Measurements from ENCODE around the gene RNF217.
"Not testable (repeated sequence)": the region's sequence is repeated elsewhere in the genome, so short reads cannot be mapped to it uniquely, and the experiment has no call there.

Gene RNF217

DNA sequence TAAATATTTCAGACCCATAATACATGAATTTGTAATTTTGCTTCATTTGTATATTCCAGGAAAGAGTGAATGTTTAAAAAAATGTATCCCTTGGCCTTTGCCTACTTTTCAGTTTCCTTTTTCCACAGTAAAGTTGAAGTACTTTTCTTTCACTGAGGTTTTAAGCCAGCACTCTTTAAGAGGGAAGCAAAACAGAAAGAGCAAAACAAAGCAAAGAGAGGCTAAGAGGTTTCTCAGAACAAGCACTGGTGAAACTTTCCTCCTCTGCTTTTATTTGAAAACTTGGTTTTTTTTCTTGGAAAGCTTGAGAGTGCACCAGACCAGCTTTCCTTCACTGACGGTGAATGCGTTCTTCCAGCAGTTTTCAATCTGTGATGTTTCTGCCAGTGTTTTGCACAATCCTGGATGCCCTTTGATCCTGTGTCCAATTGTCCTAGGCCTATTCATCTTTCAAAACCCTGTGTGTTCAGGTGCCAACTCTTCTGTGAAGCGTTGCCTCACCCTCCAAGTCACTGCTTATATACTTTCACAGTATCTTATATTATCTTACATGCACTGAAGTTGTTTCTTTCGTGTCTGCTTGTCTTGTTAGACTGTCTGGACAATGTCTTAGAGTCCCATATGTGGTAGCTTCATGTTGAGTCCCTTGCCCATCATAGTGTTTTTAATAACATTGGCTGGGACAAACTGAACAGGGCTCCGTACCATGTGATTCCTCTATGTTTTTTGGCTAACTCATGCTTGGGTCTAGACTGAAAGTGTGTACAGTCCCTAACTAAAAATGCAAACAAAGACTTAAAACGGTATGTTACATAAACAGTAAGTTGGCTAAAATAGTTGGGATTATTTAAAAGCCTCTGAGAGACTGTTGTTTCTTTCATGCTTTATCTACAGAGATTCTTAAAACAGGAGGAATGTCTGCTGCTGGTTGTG is 1.9 kb downstream of the RNF217 start:
- DNase-seq: no peak

DNA sequence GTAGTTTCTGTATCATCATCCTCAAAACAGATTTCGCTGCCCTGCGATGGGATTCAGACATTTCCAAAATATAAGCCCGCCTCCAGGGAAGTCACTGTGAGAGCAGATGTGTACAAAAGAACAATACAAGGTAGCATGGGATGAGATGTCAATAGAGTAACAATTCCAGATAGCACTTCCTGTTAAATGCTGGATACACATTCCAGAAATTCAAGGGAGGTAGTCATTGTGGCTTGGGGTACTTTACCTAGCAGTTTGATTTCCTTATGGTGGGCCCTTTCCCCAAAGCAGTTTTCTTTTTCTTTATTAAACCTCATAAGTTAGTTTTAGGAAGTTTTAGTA is 2.5 kb downstream of the RNF217 start:
- no peak for DNase-seq

DNA sequence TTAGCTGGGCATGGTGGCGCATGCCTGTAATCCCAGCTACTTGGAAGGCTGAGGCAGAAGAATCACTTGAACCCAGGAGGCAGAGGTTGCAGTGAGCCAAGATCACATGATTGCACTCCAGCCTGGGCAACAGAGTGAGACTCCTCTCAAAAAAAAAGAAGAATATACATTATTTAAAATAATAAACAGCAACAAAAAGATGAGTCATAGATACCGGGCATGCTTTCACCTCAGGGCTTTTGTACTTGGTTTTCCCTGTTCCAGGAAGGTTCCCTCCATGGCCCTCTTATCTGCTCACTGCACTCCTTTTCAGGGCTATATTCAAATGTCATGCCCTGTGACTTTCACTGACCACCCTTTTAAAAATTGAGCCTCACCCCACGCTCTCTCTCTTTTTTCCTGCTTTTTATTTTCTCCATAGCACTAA is 3.2 kb downstream of the RNF217 start:
- DNase-seq: not testable (repeated sequence)

DNA sequence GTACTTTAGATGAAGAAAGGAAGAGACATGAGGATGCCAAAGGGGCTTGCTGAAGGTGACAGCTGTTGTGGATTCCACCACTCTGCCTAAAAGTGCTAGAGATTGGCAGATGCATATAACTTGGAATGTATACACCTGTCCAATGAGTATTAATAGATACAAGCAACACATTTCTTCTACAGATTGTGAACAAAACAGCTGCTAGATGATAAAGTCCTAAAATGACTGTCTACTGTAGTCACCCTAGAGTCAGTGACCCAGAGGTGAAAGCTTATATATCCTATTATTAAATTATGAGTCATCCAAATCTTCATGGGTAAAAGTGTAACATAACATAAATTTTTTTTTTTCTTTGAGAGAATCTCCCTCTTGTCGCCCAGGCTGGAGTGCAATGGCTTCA is 5.2 kb downstream of the RNF217 start:
- no peak for DNase-seq

DNA sequence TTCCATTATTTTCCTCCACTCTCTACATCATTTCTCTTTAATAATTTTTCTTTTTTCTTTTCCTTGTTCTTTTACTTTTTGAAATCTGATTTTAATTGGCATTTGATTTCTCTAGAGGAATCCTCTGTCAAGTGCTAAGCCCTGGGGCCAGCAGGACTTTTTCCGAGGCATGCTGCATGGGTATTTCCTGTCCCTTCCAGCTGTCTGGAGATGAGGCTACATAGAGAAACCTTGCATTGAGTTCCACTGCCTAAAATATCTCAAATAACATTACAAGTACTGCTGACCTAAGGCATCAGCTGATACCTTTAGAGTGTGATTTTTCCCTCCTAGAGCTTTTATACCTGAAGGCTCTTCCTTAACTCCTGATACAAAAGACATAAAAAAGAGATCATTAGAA is 6.2 kb downstream of the RNF217 start:
- no peak for DNase-seq

DNA sequence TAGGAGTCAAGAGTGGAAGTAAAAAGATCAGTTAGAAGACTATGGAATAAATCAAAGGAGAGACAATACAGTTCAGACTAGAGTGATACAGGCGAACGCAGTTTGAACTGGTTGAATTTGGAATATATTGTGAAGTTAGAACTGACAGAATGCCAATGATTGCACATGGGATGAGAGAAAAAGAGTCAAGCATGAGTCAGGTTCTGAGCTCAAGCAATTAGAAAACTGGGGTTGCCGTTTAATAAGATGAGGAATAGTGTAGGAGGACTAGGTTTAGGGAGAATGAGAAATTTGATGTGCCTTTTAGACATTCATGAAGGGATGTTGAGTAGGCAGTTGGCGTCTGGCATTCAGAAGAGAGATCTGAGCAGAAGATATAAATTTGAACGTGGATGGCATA is 8.0 kb downstream of the RNF217 start:
- DNase-seq: no peak

DNA sequence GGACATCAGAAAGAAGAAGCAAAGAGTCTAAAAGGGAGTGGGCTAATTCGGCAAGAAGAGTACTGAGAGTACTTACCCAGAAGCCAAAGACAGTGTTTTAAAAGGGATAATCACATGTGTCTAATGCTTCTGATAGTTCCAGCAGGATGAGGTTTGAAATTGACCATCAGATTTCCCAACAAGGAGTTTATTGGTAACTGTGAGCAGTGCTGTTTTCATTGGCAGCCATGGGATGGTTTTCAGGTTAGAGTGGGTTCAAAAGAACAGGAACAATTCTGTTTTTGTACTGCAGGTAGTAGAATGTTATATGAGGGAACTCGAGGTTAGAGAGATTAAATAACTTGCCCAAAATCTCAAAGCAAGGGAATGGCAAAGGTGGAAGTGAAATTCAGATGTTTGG is 8.5 kb downstream of the RNF217 start:
- no peak for DNase-seq

DNA sequence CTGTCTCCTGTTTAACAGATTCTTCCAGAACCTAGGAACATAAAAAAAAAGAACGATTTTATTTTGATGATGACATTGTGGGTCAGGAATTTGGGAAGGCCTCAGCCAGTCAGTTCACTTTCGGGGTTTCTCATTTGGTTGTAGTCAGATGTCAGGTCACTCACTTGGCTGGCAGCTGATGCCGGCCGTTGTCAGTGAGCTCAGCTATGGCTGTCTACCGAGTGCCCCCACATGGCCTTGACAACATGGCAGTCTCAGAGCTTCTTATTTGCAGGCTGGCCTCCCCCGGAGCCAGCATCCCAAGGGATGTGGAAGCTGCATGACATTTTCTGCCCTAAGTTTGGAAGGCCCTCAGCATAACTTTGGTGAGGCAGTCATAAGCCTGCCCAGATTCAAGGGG is 11.5 kb downstream of the RNF217 start:
- no peak for DNase-seq

DNA sequence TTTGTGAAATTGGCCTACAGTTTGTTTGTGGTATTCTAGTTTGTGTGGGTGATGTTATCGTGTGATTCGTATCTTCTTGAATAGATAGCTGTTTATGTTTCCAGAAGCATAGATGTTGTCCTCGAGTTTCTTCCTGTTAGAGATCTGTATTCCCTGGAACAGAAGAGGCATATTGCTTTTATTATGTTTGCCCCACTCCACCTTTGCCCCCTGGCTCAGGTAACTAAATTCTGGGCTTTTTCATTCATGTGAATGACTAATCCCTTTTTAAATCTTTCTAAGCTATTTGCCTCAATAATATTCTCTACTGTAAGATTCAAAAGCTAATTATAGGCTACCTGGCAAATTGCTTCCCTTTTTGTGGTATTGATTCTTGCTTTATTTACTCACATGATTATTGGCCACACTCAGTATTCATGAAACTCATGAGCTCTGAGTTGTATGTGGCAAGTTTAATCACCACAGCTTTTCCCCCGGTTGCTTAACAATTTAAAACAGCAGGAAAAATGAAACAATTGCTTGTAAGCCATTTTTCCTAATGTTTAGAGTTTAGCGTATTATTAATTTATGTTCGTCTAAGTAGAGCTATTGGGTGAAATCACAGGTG is 12.6 kb downstream of the RNF217 start:
- no peak for DNase-seq

DNA sequence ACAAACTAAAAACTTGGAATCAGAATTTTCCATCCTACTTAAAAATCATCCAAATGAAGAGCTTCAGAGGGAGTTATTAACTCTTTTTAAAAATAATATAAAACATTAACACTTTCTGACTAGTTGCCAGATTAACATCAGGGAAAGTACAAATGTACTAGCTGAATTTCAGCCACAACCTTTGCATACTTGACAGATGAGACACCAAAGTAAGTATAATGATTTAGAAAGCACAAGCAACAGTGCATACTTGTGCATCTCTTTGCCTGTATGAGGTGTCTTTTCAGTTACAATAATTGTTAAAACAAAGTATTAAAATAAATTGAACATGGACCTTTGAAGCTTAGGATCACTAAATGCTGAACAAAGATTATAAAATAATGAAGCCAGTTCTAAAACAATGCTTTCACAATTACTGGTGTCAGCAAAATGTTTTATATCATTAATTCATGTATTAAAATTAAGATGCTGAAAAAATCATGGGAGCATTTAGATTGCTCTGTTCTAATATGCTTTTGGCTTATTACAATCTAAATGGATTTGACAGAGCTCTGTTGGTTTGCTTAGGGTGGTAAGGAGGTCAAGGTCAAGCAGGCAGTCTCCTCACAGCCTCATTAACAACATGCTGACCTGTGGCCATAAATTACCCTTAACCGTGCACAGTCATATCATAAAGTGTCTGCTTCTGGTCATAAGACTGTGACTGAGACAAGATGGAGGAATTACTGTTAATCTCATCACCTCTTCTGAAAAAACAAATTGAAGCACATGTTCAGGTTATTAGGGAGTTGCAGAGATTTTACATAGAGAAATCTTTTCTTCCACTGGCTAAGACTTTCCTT is 15.1 kb downstream of the RNF217 start:
- DNase-seq: no peak

DNA sequence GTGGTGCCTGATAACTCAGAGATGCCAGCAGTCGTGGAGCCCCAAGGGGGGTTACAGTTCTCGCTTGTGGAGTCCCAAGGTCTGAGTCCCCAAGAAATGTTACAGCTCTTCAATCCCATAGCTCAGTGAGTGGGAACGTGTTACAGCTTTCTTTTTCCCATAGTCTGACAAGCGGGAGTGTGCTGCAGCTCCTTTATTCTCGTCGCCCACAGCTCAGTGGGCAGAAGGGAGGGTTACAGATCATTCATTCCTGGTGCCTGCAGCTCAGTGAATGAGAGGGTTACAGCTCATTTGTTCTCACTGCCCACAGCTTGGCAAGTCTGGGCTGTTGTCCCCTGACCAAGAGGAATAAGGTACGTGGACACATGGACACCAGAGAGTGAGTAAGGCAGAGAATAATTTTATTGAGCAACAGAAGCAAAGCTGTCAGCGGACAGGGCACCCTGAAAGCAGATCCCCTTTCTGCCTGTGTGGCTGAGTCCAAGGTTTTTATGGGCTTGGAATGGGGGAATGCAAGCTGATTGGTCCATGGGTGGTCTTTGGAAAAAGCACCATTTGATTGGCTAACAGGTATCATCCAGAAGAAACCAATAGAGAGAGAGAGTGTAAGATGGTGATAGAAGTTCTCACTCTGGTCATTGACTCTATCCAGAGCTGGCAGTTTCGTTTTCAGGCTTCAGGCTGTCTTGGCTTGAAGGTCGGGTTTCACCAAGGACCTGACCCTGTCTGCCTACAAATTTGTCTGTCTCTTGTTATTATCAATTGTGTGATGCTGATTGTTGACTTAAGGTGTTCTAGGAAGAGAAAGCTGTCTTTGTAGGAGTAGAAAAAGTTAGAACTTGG is 16.4 kb downstream of the RNF217 start:
- no peak for DNase-seq

DNA sequence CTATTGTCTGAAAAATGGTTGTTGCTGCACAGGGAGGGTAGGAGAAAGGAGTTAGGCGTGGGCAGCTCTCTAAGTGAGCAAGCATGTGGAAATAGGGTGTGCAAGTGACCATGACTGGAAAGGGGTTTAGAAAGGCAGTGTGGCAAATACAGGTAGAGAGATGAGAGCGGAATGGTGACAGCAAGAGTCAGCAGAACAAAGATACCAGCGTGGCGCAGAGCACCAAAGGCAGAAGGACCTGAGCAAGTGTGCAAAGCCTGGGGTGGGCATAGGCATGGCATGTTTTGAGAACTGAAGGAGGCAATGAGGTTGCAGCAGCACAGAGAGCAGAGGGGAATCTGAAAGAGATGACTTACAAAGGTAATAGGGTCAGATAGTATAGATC is 17.0 kb downstream of the RNF217 start:
- DNase-seq: no peak

DNA sequence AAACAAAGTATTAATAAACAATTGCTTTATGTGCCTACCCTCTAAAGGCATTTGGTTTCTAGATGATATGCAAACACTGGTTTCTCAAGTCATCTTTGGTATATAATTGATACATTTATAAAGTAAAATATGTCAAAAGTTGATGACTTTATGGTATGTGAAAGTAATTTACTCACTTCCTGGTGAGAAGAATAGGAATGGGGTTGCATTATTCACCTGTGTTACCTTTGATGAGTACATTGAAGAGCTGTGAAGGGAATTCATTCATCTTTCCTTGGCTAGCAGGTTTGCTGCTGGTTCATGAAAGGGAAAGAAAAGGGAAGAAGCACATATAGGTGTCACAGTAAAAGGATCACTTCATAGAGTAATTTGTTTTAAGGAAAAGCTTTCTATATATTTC is 20.4 kb downstream of the RNF217 start:
- DNase-seq: no peak

DNA sequence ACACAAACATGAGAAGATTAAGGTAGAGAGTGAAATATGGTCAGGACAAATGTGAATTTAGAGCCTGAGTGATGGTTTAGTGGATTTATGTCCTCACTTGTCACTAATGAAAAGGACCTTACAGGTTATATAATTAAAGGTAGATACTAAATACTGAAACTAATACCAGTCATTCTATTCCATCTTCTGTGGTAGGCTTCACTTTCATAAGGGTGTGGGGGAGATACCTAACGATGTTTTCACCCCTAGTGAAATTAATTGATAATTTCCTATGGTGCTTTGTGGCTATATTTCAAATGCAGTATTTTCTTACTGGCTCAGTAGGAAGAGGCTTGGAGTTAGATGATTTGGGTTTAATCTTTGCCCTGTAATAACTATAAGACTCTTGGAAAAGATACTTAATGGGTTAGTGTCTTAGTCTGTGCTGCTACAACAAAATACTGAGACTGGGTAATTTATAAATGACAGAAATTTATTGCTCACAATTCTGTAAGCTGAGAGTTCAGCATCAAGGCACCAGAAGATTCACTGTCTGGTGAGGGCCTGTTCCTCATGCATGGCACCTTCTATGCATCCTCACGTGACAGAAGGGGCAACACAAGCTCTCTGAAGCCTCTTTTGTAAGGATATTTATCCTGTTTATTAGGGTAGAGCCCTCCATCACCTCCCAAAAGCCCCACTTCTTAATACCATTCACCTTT is 21.3 kb downstream of the RNF217 start:
- DNase-seq: no peak

DNA sequence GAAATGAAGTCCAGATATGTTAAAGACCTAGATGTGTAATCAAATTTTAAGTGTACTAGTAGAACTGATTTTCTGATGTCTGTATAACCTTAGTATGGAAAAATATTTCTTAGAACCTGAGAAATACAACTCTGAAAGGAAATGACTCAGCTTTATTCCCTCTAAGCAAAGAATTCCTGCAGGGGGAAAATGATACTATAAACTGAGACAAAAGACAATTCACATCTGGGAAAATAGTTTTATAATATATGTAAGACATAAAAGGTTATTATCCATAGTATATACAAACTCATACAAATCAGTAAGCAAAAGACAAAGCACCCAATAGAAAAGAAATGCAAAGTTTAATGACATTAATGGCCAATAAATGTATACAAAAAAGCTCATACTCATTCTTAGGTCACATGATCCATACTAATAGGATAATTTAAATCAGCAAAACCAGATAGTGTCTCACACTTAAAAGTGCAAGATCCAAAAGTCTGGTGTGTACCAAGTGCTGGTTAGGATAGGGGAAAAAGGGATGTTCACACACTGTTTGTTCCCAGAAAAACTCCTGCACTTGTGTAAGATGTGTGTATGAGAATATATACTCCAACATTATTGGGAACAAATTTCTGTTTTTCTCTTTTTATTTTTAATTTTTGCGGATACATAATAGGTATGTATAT is 22.6 kb downstream of the RNF217 start:
- DNase-seq: no peak

DNA sequence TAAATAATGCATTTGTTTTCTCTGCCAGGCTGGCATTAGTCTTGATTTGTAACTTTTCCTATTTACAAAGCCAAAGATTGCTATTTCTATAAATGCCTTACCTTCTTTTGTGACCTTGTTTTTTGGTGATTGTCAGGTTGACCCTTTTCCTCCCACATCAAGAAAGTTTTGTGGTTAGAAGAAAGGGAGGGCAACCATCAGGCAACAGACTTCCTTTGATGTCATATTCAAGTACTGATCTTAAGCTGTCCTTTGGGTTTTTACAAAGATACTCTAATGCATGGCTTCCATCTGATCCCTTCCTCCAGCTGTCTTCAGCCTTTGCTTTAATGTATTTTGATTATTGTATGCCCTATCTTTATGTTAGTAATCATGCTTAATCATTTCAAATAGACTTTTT is 23.9 kb downstream of the RNF217 start:
- DNase-seq: no peak

DNA sequence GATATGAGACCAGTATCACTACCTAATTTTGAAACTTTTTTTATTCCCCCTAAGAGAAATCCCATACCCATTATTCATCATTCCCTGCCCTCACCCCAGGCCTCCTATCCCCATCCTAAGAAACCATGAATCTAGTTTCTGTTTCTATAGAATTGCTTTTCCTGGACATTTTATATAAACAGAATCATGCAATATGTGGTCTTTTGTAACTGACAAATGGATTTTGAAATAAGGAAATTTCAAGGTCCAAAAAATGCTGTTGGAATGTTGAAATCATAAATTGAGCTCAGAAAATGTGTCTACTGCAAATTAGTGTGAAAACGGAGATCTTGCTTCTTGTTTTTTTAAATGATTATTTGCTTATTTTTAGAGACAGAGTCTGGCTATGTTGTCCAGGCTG is 25.1 kb downstream of the RNF217 start:
- DNase-seq: no peak

DNA sequence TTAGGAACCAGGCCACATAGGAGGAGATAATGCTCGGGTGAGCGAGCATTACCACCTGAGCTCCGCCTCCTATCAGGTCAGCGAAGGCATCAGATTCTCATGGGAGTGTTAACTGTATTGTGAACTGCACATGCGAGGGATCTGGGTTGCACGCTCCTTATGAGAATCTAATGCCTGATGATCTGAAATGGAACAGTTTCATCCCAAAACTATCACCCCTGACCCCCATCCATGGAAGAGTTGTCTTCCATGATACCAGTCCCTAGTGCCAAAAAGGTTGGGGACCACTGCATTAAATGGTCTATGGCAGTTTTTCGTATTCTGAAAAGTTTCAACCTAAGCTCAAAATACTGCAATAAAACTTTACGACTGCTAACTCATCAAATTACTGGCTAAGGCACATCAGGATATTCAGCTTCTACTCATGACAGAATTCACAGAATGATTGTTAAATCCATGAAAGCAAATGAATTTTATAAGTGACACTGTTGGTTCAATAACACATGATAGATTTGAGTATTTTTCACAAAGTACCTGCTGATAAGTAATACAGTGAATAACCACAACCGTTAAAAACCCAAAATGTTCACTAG is 25.9 kb downstream of the RNF217 start:
- DNase-seq: no peak

DNA sequence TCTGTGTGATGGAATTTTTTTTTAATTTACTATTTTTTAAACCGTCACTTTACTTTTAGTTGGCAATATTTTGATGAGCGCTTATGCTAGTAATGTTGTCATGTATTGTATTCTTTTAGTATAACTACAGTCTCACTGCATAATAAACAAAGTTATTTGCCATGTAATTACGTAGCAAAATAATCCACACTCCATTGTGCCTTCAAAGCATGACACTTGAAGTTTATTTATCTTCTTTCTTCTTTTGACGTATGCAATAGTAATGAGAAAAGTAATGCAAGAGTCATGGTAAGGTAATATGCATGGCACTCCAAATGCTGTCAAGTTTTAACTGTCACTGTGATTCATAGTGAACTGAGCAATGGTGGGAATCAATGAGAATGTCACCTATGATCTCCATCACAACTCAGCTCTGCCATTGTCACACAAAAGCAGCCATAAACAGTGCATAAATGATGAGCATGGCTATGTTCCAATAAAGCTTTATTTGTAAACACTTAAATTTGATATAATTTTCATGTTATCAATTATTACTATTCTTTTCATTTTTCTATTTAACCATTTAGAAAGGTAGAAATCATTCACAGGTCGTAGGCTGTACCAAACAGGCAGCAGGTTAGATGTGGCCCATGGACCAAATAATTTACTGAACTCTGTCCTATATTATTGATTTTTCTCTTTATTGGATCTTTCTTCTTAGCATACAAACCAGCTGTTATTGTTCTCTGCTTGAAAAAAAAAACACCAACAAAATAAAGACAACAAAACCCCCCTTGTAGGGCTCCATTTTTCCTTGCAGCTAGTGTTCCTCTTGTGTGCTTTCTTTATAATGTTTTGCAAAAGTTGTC is 27.1 kb downstream of the RNF217 start:
- DNase-seq: no peak

DNA sequence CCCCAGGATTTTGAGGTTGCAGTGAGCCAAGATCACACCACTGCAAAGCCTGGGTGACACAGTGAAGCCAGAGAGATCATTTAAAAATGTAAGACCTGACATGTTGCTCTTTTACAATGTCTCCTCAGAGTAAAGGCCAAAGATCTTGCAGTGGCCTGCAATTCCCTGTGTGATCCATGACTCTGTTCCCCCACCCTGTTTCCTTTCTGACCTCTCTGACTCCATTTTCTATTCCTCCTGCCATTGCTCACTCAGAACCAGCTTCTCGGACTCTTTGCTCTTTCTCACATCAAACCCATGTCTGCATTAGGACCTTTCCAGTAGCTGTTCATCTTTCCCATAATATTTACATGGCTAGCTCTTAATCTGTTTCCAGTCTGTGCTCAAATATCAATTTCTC is 28.8 kb downstream of the RNF217 start:
- DNase-seq: no peak
